ENCODE results near the gene FRS2. TPM values are rescaled to one million over a fixed set of nuclear protein-coding genes. Genes with fewer than 3 reads are reported as not detected.
A peak's percentile ranks its signal among the peaks of the same experiment; 100 is the strongest.

FRS2 gene
- total RNA-seq, 4 donors from 2014 or later, result 27.4 to 159 (median 65.4) TPM

DNA sequence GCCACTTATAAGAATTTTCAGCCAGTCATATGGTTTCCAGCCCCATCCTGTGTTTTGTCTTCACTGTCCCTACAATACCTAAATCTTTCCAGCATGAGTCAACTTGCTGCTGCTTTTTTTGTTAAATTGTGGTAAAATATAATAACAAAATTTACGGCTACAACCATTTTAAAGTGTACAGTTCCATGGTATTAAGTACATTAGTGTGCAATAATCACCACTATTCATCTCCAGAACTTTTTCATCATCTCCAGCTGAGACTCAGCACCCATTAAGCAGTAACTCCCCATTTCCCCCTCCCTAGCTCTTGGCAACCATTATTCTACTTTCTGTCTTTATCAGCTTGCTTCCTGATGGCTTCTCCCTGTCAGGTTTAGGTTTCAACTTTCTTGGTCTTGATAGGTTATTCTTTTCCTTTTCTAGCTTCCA lies 39.1 kb downstream of the FRS2 start:
- intact Hi-C loops (cut with DNase I; ENCODE audit: low total_unique reads), result no loop called here
- Histone ChIP-seq H3K4me3 (no peak overlapping the region), H3K27me3 (no peaks in the 10 kb centered on the region), H3K27ac (peak overlapping the region in 1 of 2 donors; percentile 36), H3K4me1 (peaks cover 0 to 7% of the 10 kb centered on the region in 2 donors), H3K36me3 (no peaks in the 10 kb centered on the region), H3K9me3 (no peaks in the 10 kb centered on the region)
- no peak for TF ChIP-seq CTCF (IDR thresholded peaks at IDR 0.05)
- no peak for TF ChIP-seq POLR2A (IDR thresholded peaks at IDR 0.05)
- DNase-seq, result no peak

- DNase-seq, result no peak
- H3K9me3 ChIP-seq, result no peaks in the 10 kb centered on the region
- TF ChIP-seq CTCF (IDR thresholded peaks at IDR 0.05) (no peak), POLR2A (IDR thresholded peaks at IDR 0.05) (no peak)
- peaks cover 0 to 9% of the 10 kb centered on the region in 2 donors for H3K4me1 ChIP-seq
- H3K27ac ChIP-seq, result peak overlapping the region in 1 of 2 donors; percentile 36
- H3K4me3 ChIP-seq, result no peak overlapping the region
- no peaks in the 10 kb centered on the region for H3K27me3 ChIP-seq
- no peaks in the 10 kb centered on the region for H3K36me3 ChIP-seq
- intact Hi-C loops (cut with DNase I; ENCODE audit: low total_unique reads), result no loop called here
Observed at GRCh38 chr12:69509904-69510827, 40.0 kb downstream of the FRS2 start.

GRCh38 chr12:69511016-69511415 lies 40.8 kb downstream of the FRS2 start:
- no peak for TF ChIP-seq POLR2A (IDR thresholded peaks at IDR 0.05)
- TF ChIP-seq CTCF (IDR thresholded peaks at IDR 0.05), result no peak
- Histone ChIP-seq H3K4me3 (no peak overlapping the region), H3K36me3 (no peaks in the 10 kb centered on the region), H3K9me3 (no peaks in the 10 kb centered on the region), H3K4me1 (peaks cover 0 to 15% of the 10 kb centered on the region in 2 donors), H3K27ac (no peak overlapping the region), H3K27me3 (no peaks in the 10 kb centered on the region)
- no peak for DNase-seq
- intact Hi-C loops (cut with DNase I; ENCODE audit: low total_unique reads), result no loop called here

- peaks cover 0 to 15% of the 10 kb centered on the region in 2 donors for H3K4me1 ChIP-seq
Observed at GRCh38 chr12:69511469-69512267, 41.5 kb downstream of the FRS2 start.

More at GRCh38 chr12:69511469-69512267, 41.5 kb downstream of the FRS2 start:
- H3K27me3 ChIP-seq, result no peaks in the 10 kb centered on the region
- TF ChIP-seq CTCF (IDR thresholded peaks at IDR 0.05), result no peak
- DNase-seq, result no peak
- H3K36me3 ChIP-seq, result no peaks in the 10 kb centered on the region
- no peak overlapping the region for H3K4me3 ChIP-seq
- peak overlapping the region; percentile 10 to 31 for H3K27ac ChIP-seq
- H3K9me3 ChIP-seq, result no peaks in the 10 kb centered on the region
- intact Hi-C loops (cut with DNase I; ENCODE audit: low total_unique reads), result no loop called here
